ACC112 (cell line): ENCODE results near the gene TMEM11.

ENCODE experiments used
- H2AFZ ChIP-seq: fragments of 200-600 bp; sonication (generic); one replicate; pipeline ENCODE4 v1.6.0; 2017; ENCODE audit warnings: antibody characterized with exemption, low read length; ENCODE audit not compliant: unreplicated experiment
- H3K27ac ChIP-seq: fragments of 200-600 bp; sonication (generic); 2 replicates; pipeline ENCODE4 v1.5.1; 2014; ENCODE audit warnings: low read depth, mild to moderate bottlenecking, antibody characterized with exemption, low read length, moderate library complexity
- H3K27me3 ChIP-seq: fragments of 200-600 bp; sonication (generic); 2 replicates; pipeline ENCODE4 v1.6.1; 2014; ENCODE audit warnings: mild to moderate bottlenecking, antibody characterized with exemption, low read length, moderate library complexity, mixed read lengths; ENCODE audit not compliant: insufficient read depth
- H3K36me3 ChIP-seq: fragments of 200-600 bp; sonication (generic); 2 replicates; pipeline ENCODE4 v1.6.1; 2016; ENCODE audit warnings: mild to moderate bottlenecking, antibody characterized with exemption, low read length, moderate library complexity, mixed read lengths; ENCODE audit not compliant: insufficient read depth
- H3K4me1 ChIP-seq: fragments of 200-600 bp; sonication (generic); one replicate; pipeline ENCODE4 v1.6.1; 2016; ENCODE audit warnings: low read length, mixed read lengths; ENCODE audit not compliant: insufficient read depth, unreplicated experiment, control insufficient read depth
- H3K4me3 ChIP-seq: fragments of 200-600 bp; sonication (generic); 2 replicates; pipeline ENCODE4 v1.5.1; 2014; ENCODE audit warnings: mild to moderate bottlenecking, low read depth, low read length
- H3K79me2 ChIP-seq: fragments of 200-600 bp; sonication (generic); one replicate; pipeline ENCODE4 v1.6.0; 2016; ENCODE audit warnings: low read length; ENCODE audit not compliant: control insufficient read depth, unreplicated experiment, insufficient read depth

TMEM11 gene

GRCh38 chr17:21209511-21210175 is 4.3 kb downstream of the TMEM11 start:
- peaks cover 85% of the 10 kb centered on the region for H3K79me2 ChIP-seq
- no peaks in the 10 kb centered on the region for H3K27me3 ChIP-seq
- H3K4me3 ChIP-seq = no peak overlapping the region
- no peak overlapping the region for H3K27ac ChIP-seq
- H3K4me1 ChIP-seq = peaks cover 13% of the 10 kb centered on the region
- H2AFZ ChIP-seq = no peak overlapping the region
- H3K36me3 ChIP-seq = no peaks in the 10 kb centered on the region

DNA sequence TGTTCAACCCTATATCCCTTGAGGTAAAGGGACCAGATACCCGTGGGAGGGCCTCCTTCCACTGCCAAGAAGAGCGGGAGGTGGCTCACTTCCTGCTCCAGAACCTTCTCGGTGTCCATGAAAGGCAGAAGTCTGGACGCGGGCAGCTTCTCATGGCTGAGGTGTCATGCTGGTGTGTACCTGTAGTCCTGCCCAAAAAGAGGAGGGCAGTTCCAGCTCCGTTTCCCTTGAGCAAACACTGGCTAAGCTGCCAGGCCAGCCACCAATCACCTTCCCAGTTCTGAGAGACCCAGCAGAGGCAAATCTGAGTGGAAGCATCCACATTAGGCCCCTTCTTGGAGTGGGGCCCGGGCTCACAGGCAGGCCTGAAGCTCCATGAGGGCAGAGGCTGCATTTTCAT is 5.6 kb downstream of the TMEM11 start:
- Histone ChIP-seq H3K4me3 (no peak overlapping the region), H3K4me1 (peaks cover 13% of the 10 kb centered on the region), H3K27me3 (no peaks in the 10 kb centered on the region), H3K27ac (no peak overlapping the region), H3K79me2 (peaks cover 87% of the 10 kb centered on the region), H3K36me3 (no peaks in the 10 kb centered on the region), H2AFZ (no peak overlapping the region)

GRCh38 chr17:21204935-21205334 is 9.0 kb downstream of the TMEM11 start:
- Histone ChIP-seq H3K79me2 (peaks cover 85% of the 10 kb centered on the region), H3K27ac (no peak overlapping the region), H2AFZ (no peak overlapping the region), H3K27me3 (no peaks in the 10 kb centered on the region), H3K4me1 (no peaks in the 10 kb centered on the region), H3K4me3 (no peak overlapping the region), H3K36me3 (no peaks in the 10 kb centered on the region)

- Histone ChIP-seq H3K4me3 (no peak overlapping the region), H3K4me1 (no peaks in the 10 kb centered on the region), H3K27me3 (no peaks in the 10 kb centered on the region), H3K79me2 (peaks cover 87% of the 10 kb centered on the region), H3K27ac (no peak overlapping the region), H3K36me3 (no peaks in the 10 kb centered on the region; the same call in 1 of the 2 replicates), H2AFZ (no peak overlapping the region)
Measured at GRCh38 chr17:21202512-21202911, 11.4 kb downstream of the TMEM11 start.

DNA sequence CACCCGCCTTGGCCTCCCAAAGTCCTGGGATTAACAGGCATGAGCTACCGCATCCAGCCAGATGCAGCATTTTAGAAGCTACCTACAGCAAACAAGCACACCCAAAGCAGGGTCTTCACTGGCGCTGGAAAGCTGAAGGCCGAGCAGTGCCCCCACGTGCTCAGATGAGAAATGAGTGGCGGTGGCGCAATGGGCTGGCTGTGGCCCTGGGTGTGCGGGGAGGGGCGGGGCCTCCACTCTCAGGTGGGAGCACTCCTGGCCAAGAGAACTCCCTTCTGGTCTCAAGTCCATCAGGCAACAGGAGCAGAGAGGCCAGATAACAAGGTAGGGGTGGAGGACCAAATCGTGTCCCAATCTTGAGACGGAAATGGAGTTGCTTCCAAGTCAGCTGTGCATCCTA is 12.1 kb downstream of the TMEM11 start:
- Histone ChIP-seq H3K27ac (no peak overlapping the region), H3K4me3 (no peak overlapping the region), H2AFZ (no peak overlapping the region), H3K79me2 (peaks cover 81% of the 10 kb centered on the region), H3K27me3 (no peaks in the 10 kb centered on the region), H3K36me3 (no peaks in the 10 kb centered on the region; the same call in 1 of the 2 replicates), H3K4me1 (no peaks in the 10 kb centered on the region)

DNA sequence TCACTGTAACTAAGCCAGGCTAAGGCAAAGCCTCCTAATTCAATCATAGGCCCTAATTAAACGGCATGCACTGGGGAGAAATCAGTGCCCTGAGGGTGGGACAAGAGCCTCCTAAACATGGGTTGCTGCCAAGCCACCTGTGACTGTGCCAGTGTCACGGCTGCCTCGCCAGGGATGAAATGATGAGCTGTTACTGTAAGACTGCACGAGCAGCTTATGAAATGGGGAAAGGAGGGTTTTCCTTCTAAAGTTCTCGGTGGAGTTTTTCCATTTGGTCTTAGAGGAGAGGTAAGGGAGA is 12.7 kb downstream of the TMEM11 start:
- H3K79me2 ChIP-seq = peaks cover 75% of the 10 kb centered on the region
- H2AFZ ChIP-seq = no peak overlapping the region
- no peak overlapping the region for H3K27ac ChIP-seq
- no peaks in the 10 kb centered on the region for H3K27me3 ChIP-seq
- H3K4me1 ChIP-seq = no peaks in the 10 kb centered on the region
- H3K36me3 ChIP-seq = no peaks in the 10 kb centered on the region; the same call in 1 of the 2 replicates
- H3K4me3 ChIP-seq = no peak overlapping the region

DNA sequence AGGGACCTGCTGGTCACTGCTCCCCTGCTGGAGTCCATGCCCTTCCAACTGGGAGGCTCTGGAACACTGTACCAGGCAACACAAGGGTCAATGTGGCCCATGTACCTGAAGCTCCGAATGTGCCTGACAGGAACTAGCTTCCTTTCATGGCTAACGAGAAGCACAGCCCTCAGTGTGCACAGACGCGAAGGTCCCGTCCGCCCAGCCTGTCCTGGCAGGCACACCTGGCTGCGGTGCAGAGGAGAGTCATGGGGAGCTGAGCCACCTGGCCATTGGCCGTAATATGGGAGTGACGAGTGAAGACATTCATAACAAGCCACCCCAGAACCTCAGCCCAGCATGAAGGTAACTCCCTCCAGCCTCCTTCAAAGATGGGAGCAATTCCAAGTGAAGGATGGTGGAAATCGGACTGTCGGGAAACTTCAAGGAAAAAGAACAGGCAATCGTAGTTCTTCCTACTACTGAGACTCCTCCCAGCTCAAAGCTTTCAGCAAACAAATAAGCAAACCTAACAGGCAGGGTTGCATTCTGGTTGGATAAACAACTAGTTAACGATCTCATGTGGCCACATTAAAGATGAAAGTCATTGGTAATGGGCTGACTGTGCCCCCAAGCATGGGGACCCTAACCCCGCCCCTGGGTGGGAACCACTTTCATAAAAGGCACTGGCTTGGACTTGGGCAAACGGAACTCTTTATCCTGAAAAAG is 13.2 kb downstream of the TMEM11 start:
- Histone ChIP-seq H3K27me3 (no peaks in the 10 kb centered on the region), H3K4me3 (no peak overlapping the region), H3K27ac (no peak overlapping the region), H3K79me2 (peaks cover 70% of the 10 kb centered on the region), H2AFZ (no peak overlapping the region), H3K36me3 (no peaks in the 10 kb centered on the region; the same call in 1 of the 2 replicates), H3K4me1 (no peaks in the 10 kb centered on the region)

GRCh38 chr17:21199856-21200255 is 14.1 kb downstream of the TMEM11 start:
- Histone ChIP-seq H3K4me3 (no peak overlapping the region), H2AFZ (no peak overlapping the region), H3K4me1 (no peaks in the 10 kb centered on the region), H3K27ac (no peak overlapping the region), H3K79me2 (peaks cover 61% of the 10 kb centered on the region), H3K27me3 (no peaks in the 10 kb centered on the region), H3K36me3 (no peaks in the 10 kb centered on the region; the same call in 1 of the 2 replicates)

DNA sequence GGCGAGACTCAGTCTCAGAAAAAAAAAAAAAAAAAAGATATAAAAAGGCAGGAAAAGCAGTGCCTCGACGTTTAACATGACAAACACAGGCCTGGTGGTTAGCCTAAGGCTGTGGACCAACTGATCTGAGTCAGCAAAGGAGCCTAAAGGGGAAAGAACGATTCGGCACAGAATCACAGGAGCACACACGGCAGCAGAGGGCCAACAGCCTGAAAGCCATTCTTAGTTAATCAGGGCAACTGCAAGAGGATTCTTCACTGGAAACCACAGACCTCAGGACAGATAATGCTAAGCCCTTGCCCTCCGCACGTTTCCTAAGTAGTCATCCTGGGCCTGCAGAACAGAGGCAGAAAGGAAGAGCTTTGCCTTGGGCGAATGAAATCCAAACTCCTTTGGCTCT is 14.7 kb downstream of the TMEM11 start:
- Histone ChIP-seq H3K4me3 (no peak overlapping the region), H3K4me1 (peaks cover 5% of the 10 kb centered on the region), H3K36me3 (no peaks in the 10 kb centered on the region; the same call in 1 of the 2 replicates), H3K27ac (no peak overlapping the region), H3K79me2 (peaks cover 56% of the 10 kb centered on the region), H2AFZ (no peak overlapping the region), H3K27me3 (no peaks in the 10 kb centered on the region)

DNA sequence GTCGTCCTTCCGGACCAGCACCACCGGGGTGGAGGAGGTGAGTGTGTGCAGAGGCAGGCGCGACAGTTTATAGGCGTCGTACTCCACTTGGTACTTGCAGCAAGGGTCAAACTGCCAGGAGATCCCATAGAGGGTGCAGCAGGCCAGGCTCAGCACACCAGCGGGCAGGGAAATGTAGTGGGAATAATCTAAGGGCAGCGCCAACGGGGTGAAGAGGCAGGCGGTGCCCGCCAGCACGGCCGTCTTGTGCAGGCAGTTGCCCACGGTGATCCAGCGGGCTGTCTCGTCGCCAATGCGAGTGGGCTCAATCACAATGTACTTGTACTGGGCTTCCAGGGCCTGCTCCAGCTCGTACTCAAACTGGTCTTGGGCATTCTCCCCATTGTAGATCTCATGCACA is 15.6 kb downstream of the TMEM11 start:
- peaks cover 52% of the 10 kb centered on the region for H3K79me2 ChIP-seq
- H3K4me1 ChIP-seq = peaks cover 7% of the 10 kb centered on the region
- no peaks in the 10 kb centered on the region; the same call in 1 of the 2 replicates for H3K36me3 ChIP-seq
- H3K4me3 ChIP-seq = no peak overlapping the region
- H2AFZ ChIP-seq = no peak overlapping the region
- H3K27me3 ChIP-seq = no peaks in the 10 kb centered on the region
- H3K27ac ChIP-seq = no peak overlapping the region

DNA sequence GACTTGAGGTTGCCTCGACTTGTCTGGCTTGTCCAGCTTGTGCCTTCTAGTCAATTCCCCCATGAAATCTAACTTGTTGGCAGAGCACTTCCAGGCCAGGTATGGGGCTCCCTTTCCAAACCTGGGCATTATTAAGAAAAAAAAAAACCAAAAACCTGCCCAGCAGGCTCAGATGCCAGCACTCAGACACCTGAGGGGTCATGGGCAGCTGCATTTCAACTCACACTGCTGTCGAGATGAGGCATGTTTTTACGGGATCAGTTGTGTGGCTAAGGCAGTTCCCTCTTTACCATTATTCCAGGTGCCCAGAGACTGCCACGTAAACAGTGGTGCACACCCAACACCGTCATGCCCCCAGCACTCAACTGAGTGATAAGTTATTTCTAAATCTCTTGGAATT is 17.8 kb downstream of the TMEM11 start:
- no peaks in the 10 kb centered on the region; the same call in 1 of the 2 replicates for H3K36me3 ChIP-seq
- no peak overlapping the region for H2AFZ ChIP-seq
- no peaks in the 10 kb centered on the region for H3K27me3 ChIP-seq
- peaks cover 7% of the 10 kb centered on the region for H3K4me1 ChIP-seq
- H3K27ac ChIP-seq = no peak overlapping the region
- H3K79me2 ChIP-seq = peaks cover 31% of the 10 kb centered on the region
- no peak overlapping the region for H3K4me3 ChIP-seq
